ENCODE data around the gene RC3H2. TPM values are rescaled to one million over a fixed set of nuclear protein-coding genes. Genes with fewer than 3 reads are reported as not detected.

Gene RC3H2
- total and polyA plus RNA-seq, 2 donors (not counting 3 experiments of a cell fraction or from before 2014, with no cell fraction given) = 25.3 to 63.0 TPM

DNA sequence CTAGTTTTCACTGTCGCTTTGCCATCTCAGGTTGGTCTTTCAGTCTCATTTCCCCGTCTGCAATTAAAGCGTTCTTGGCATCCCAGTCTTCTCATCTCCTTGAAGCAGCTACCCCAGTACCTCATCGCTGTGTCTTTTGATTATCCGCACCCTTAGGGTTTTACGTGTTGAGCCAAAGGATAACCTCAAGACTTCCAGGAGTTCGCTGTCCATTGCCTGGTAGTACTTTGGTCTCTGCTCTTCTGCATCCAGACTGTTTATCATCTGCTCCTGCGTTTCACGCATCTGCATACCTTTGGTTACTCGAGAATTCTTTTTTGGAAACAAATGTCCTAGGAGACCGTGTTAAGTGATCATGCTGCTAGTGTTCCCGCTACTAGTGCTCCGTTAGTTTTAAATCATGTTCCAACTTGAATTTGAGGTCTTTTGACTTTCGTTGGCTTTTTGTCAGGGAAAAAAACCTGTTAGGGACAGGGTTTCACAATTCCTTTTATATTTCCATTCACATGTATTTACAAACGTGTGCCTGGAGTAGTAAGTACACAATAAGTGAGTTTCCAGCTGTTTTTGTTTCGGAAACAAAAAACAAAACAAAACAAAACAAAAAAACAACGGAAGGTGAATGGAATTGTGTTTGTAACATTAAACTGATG, 36.5 kb upstream of the RC3H2 start:
- Histone ChIP-seq H2AFZ (ENCODE audit: low read depth, low read length) (peak overlapping the region; percentile 48), H3K9me1 (replicated peaks; ENCODE audit: control insufficient read depth, extremely low read depth, insufficient read depth, low read length) (no peaks in the 10 kb centered on the region), H3K27me3 (ENCODE audit: control insufficient read depth in 2 of 2, insufficient read depth in 2 of 2, low read length in 2 of 2) (no peaks in the 10 kb centered on the region), H3K79me2 (ENCODE audit: control insufficient read depth, insufficient read depth, low read length) (peaks cover 34% of the 10 kb centered on the region), H3K4me1 (ENCODE audit: control insufficient read depth, extremely low read depth, insufficient read depth, low read length) (peaks cover 12% of the 10 kb centered on the region), H3K27ac (ENCODE audit: insufficient read depth, low read depth, low read length) (peak overlapping the region; percentile 62), H3K36me3 (ENCODE audit: control insufficient read depth in 2 of 2, extremely low read depth in 1 of 2, insufficient read depth in 2 of 2, low read length in 2 of 2) (peaks cover 2 to 3% of the 10 kb centered on the region in 2 experiments), H3K9me3 (replicated peaks; ENCODE audit: control insufficient read depth, insufficient read depth, low read length) (no peaks in the 10 kb centered on the region), H3K4me2 (ENCODE audit: insufficient read depth, low read length) (peak overlapping the region; percentile 96), H4K20me1 (replicated peaks; ENCODE audit: control insufficient read depth, extremely low read depth, insufficient read depth, low read length) (peaks cover 3% of the 10 kb centered on the region), H3K4me3 (replicated peaks in 1 of 3; ENCODE audit: insufficient read depth in 1 of 3, low read depth in 1 of 3, low read length in 3 of 3) (peak overlapping the region; percentile 78 to 96 (median 92)), H3K9ac (replicated peaks; ENCODE audit: extremely low read depth, insufficient read depth, low read length) (peak overlapping the region; percentile 88)
- dilution Hi-C loops (cut with MboI; ENCODE audit: extremely low pct_ligation_motif_present, low sequenced_read_pairs) (no loop called here), intact Hi-C loops (cut with micrococcal nuclease) (loop anchor here (1.0 to 5.0 kb wide), 3 partner anchors 10 to 37 kb away; partner anchors contain the start of genes RC3H2 and ZBTB26)
- TF ChIP-seq, protein P1, sequence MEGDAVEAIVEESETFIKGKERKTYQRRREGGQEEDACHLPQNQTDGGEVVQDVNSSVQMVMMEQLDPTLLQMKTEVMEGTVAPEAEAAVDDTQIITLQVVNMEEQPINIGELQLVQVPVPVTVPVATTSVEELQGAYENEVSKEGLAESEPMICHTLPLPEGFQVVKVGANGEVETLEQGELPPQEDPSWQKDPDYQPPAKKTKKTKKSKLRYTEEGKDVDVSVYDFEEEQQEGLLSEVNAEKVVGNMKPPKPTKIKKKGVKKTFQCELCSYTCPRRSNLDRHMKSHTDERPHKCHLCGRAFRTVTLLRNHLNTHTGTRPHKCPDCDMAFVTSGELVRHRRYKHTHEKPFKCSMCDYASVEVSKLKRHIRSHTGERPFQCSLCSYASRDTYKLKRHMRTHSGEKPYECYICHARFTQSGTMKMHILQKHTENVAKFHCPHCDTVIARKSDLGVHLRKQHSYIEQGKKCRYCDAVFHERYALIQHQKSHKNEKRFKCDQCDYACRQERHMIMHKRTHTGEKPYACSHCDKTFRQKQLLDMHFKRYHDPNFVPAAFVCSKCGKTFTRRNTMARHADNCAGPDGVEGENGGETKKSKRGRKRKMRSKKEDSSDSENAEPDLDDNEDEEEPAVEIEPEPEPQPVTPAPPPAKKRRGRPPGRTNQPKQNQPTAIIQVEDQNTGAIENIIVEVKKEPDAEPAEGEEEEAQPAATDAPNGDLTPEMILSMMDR (IDR thresholded peaks at IDR 0.05; ENCODE audit: extremely low read depth in 1 of 2, insufficient read depth in 1 of 2, low read depth in 1 of 2, low read length in 2 of 2) = no peak
- TF ChIP-seq JUN (IDR thresholded peaks at IDR 0.05; ENCODE audit: borderline replicate concordance, insufficient read depth, insufficient read length, low read depth) (no peak), POLR2AphosphoS5 (IDR thresholded peaks at IDR 0.05; ENCODE audit: insufficient read depth, low read depth, low read length) (no peak), MYC (IDR thresholded peaks at IDR 0.05; ENCODE audit: low read depth, low read length) (no peak), EZH2 (IDR thresholded peaks at IDR 0.05; ENCODE audit: borderline replicate concordance, low read depth, low read length, severe bottlenecking) (no peak), POLR2A (IDR thresholded peaks at IDR 0.05; ENCODE audit: low read depth, low read length) (no peak), GATA2 (IDR thresholded peaks at IDR 0.05; ENCODE audit: insufficient read depth, insufficient read length, low read depth, low read length) (no peak), FOS (IDR thresholded peaks at IDR 0.05; ENCODE audit: borderline replicate concordance, insufficient read depth, low read length) (no peak)
- TF ChIP-seq, protein P2, sequence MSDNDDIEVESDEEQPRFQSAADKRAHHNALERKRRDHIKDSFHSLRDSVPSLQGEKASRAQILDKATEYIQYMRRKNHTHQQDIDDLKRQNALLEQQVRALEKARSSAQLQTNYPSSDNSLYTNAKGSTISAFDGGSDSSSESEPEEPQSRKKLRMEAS (IDR thresholded peaks at IDR 0.05; ENCODE audit: insufficient read depth, insufficient read length) = no peak
- BruUV-seq (replicated peaks) = TSS peak; percentile 59
- ChIA-PET CTCF (interaction anchor here (1.0 to 1.8 kb wide), 5 partner anchors 13 to 284 kb away, joined by 4 to 12 read pairs (median 6); no protein-coding TSS in a partner anchor), POLR2A (interaction anchor here (0.7 to 2.0 kb wide), 6 partner anchors 11 to 147 kb away, joined by 4 to 23 read pairs (median 8); partner anchors contain the start of genes RC3H2 and ZBTB26)
- DNase-seq (ENCODE audit: low read depth, low spot score) (peak; percentile 67), FAIRE-seq (peak; percentile 52)

All from endothelial cell of umbilical vein (primary cell).